GM12878 (cell line): ENCODE results near the gene TOP2B. TPM values are rescaled to one million over a fixed set of nuclear protein-coding genes. Genes with fewer than 3 reads are reported as not detected.

ENCODE experiments used
- ATAC-seq: fragments of 200-7000 bp; cut with Tn5 transposase; 3 replicates; pipeline ENCODE4 v1.9.1; 2020; ENCODE audit warnings: mild to moderate bottlenecking, moderate library complexity
- BruUV-seq: library from RNA; stranded (reverse); fragments of 400-500 nt; replicated peaks from 2 replicates; lab custom pipeline; 2021; lab: Mats Ljungman, UMichigan
- CTCF ChIA-PET: fragments of 300-600 bp; sonication (Branson Sonifier 250); formaldehyde crosslinking; extraction: SDS; loops from one replicate; lab custom pipeline; 2021; ENCODE audit warnings: inconsistent platforms; lab: Yijun Ruan, JAX
- POLR2A ChIA-PET: fragments of 350-600 bp; formaldehyde crosslinking; extraction: SDS; loops from one replicate; lab custom pipeline; 2021; ENCODE audit warnings: inconsistent platforms; lab: Charles Lee
- RAD21 ChIA-PET: fragments of 300-600 bp; sonication (Branson Sonifier 250); formaldehyde crosslinking; loops from one replicate; lab custom pipeline; 2023; ENCODE audit warnings: antibody characterized with exemption; ENCODE audit not compliant: unreplicated experiment; lab: Charles Lee
- SMC1A ChIA-PET: fragments of 300-600 bp; sonication (Branson Sonifier 250); formaldehyde crosslinking; loops from one replicate; lab custom pipeline; 2023; ENCODE audit not compliant: unreplicated experiment, uncharacterized antibody; lab: Charles Lee
- DNase-seq: peaks from one replicate; pipeline ENCODE4 v3.0.0-alpha.2; 2011; ENCODE audit warnings: low read depth, low spot score
- FAIRE-seq: peaks from 3 replicates; lab custom pipeline; 2011; peaks lifted over from hg19 to GRCh38; lab: Jason Lieb, UNC
- H2AFZ ChIP-seq: 2 replicates; pipeline ENCODE4 v1.6.0; 2011; ENCODE audit warnings: low read depth, low read length, control low read depth; ENCODE audit not compliant: control insufficient read depth
- H3K27ac ChIP-seq: 2 replicates; pipeline ENCODE4 v1.5.1; 2011; ENCODE audit warnings: control low read depth; ENCODE audit not compliant: control insufficient read depth, insufficient read depth
- H3K27me3 ChIP-seq, 2 experiments: replicated peaks in 1 of 2; 2 replicates each; pipeline versions ENCODE4 v1.6.0 to v1.6.1; 2011; ENCODE audit warnings: low read length in 1 of 2; ENCODE audit not compliant: control insufficient read depth in 2 of 2, insufficient read depth in 2 of 2
- H3K36me3 ChIP-seq, 2 experiments: 2 replicates each; pipeline ENCODE4 v1.5.1; 2011; ENCODE audit warnings: low read length in 1 of 2; ENCODE audit not compliant: control insufficient read depth in 2 of 2, insufficient read depth in 2 of 2
- H3K4me1 ChIP-seq: 2 replicates; pipeline ENCODE4 v1.6.1; 2011; ENCODE audit warnings: mild to moderate bottlenecking, low read length, moderate library complexity, mixed read lengths; ENCODE audit not compliant: control insufficient read depth, insufficient read depth
- H3K4me2 ChIP-seq: 2 replicates; pipeline ENCODE4 v1.6.0; 2011; ENCODE audit warnings: control low read depth; ENCODE audit not compliant: control insufficient read depth, insufficient read depth
- H3K4me3 ChIP-seq: fragments of 200-600 bp; sonication (generic); 2 replicates; pipeline ENCODE4 v1.5.1; 2016
- H3K79me2 ChIP-seq: 2 replicates; pipeline ENCODE4 v1.6.0; 2011; ENCODE audit warnings: low read length; ENCODE audit not compliant: control insufficient read depth, insufficient read depth
- H3K9ac ChIP-seq: 2 replicates; pipeline ENCODE4 v1.8.0; 2011; ENCODE audit warnings: low read length, control low read depth, mixed read lengths; ENCODE audit not compliant: control insufficient read depth, insufficient read depth
- H3K9me3 ChIP-seq: replicated peaks from 3 replicates; pipeline ENCODE4 v1.5.1; 2011; ENCODE audit warnings: mild to moderate bottlenecking, low read length; ENCODE audit not compliant: control insufficient read depth, insufficient read depth
- H4K20me1 ChIP-seq: 2 replicates; pipeline ENCODE4 v1.6.0; 2011; ENCODE audit not compliant: control insufficient read depth, insufficient read depth
- CHD2 ChIP-seq: IDR thresholded peaks from 2 replicates; pipeline ENCODE4 v1.6.1; 2011; ENCODE audit warnings: low read depth, low read length, improper control_type of control experiment, borderline replicate concordance
- FOXK2 ChIP-seq: fragments of 450-650 bp; IDR thresholded peaks from 2 replicates; pipeline ENCODE4 v1.6.1; 2017; ENCODE audit warnings: mild to moderate bottlenecking, moderate library complexity
- HCFC1 ChIP-seq: fragments of 150-350 bp; IDR thresholded peaks from 2 replicates; pipeline ENCODE4 v1.6.1; 2014; ENCODE audit warnings: low read length
- SUZ12 ChIP-seq: fragments of 200-600 bp; sonication (generic); IDR thresholded peaks from one replicate; pipeline ENCODE4 v1.6.1; 2018; ENCODE audit warnings: antibody characterized with exemption, mild to moderate bottlenecking; ENCODE audit not compliant: unreplicated experiment
- WRNIP1 ChIP-seq: IDR thresholded peaks from 2 replicates; pipeline ENCODE4 v1.6.1; 2011; ENCODE audit warnings: low read depth, low read length, improper control_type of control experiment, borderline replicate concordance
- WGBS: methylation state at CpG from one replicate; pipeline ENCODE4 v1.1.6; 2016; ENCODE audit warnings: low lambda C conversion rate; ENCODE audit not compliant: insufficient replicate concordance, insufficient coverage; ENCODE audit errors: missing lambda C conversion rate; 5-methylcytosine and 5-hydroxymethylcytosine counted together
- in situ Hi-C: fragments of 300-500 bp; cut with MboI; formaldehyde crosslinking; loops from 9 replicates; pipeline ENCODE4 v1.14.3; 2018; ENCODE audit warnings: mixed read lengths
- intact Hi-C: fragments of 100-400 bp; cut with micrococcal nuclease; formaldehyde crosslinking; loops from one replicate; pipeline ENCODE4 v1.14.2; 2022; ENCODE audit not compliant: unreplicated experiment
- polyA plus RNA-seq, 11 experiments: library from polyadenylated mRNA; depleted of rRNA in 4 of 11; unstranded in 6 of 11; stranded (reverse) in 5 of 11; fragments of >200 nt; fragmentation: Nextera tagmentation in 4 of 11; fragmentation: Illumina TruSeq in 1 of 11; extraction: Ambion mirVana in 4 of 11; extraction: Trizol in 1 of 11; gene quantifications; 1 replicate in 1 of 11; 2 replicates in 10 of 11; pipeline versions ENCODE4 v1.2.1 to v1.2.3, GENCODE V29; 2011 to 2016; ENCODE audit warnings: inconsistent platforms in 2 of 11, missing spikeins in 2 of 11, low read depth in 1 of 11
- total RNA-seq, 4 experiments: library from RNA; depleted of rRNA in 3 of 4; stranded (reverse); fragments of >200 nt in 3 of 4; fragmentation: Illumina TruSeq in 1 of 4; extraction: Trizol in 1 of 4; gene quantifications; 2 replicates each; pipeline versions ENCODE4 v1.2.1 to v1.2.3, GENCODE V29; 2013 to 2021
- TF ChIP-seq, protein P1 (sequence below): fragments of 450-650 bp; IDR thresholded peaks from 2 replicates; pipeline ENCODE4 v1.6.1; 2014; ENCODE audit warnings: mild to moderate bottlenecking
- TF ChIP-seq, protein P2 (sequence below): fragments of 450-650 bp; IDR thresholded peaks from 2 replicates; pipeline ENCODE4 v1.6.1; 2017; ENCODE audit warnings: mild to moderate bottlenecking, moderate library complexity
- TF ChIP-seq, protein P3 (sequence below): fragments of 450-650 bp; formaldehyde crosslinking; IDR thresholded peaks from 2 replicates; pipeline ENCODE4 v1.4.0; 2022; ENCODE audit warnings: mild to moderate bottlenecking, moderate library complexity

TOP2B gene
- total and polyA plus RNA-seq, 10 of the 15 experiments (the other 5 are each of a cell fraction or from before 2014, with no cell fraction given): 28.6 to 134 (median 83.4) TPM

DNA sequence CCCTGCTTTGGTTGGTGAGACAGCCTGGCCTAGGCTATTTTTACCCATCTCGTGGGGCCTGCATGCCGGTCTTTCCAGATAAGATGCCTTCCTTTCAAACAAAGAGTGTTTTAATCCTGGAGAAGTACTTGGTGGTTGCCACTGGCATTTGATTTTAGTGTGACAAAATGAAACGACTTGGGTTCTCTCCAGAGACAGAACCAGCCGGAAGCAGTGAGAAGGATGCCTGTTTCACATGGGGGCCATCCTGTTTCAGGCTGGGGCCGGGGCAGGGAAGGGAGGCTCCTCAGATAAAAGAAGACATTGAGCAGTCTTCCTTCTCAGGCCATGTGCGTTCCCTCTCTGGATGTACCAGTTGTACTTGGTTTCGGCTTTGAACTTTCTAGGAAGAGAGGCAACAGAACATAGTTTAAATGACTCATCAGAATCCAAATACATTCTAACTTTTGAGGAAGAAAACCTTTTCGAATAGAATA is 74.9 kb downstream of the TOP2B start:
- SMC1A ChIA-PET: no interaction called here

More for the DNA sequence above, 74.9 kb downstream of the TOP2B start:
- in situ Hi-C loops: loop anchor here (10.0 kb wide), 1 partner anchor 815 kb away; no protein-coding TSS in a partner anchor
- RAD21 ChIA-PET: no interaction called here
- Histone ChIP-seq H3K4me2 (no peak overlapping the region), H3K27me3 (no peaks in the 10 kb centered on the region), H4K20me1 (no peaks in the 10 kb centered on the region), H2AFZ (no peak overlapping the region), H3K9ac (no peak overlapping the region), H3K4me3 (no peak overlapping the region), H3K27ac (no peak overlapping the region), H3K79me2 (no peaks in the 10 kb centered on the region), H3K9me3 (no peaks in the 10 kb centered on the region; the same call in 2 of the 3 replicates), H3K36me3 (no peaks in the 10 kb centered on the region), H3K4me1 (no peaks in the 10 kb centered on the region)
- DNase-seq: no peak
- no TSS peak for BruUV-seq
- no peak for FAIRE-seq
- TF ChIP-seq, protein P1, sequence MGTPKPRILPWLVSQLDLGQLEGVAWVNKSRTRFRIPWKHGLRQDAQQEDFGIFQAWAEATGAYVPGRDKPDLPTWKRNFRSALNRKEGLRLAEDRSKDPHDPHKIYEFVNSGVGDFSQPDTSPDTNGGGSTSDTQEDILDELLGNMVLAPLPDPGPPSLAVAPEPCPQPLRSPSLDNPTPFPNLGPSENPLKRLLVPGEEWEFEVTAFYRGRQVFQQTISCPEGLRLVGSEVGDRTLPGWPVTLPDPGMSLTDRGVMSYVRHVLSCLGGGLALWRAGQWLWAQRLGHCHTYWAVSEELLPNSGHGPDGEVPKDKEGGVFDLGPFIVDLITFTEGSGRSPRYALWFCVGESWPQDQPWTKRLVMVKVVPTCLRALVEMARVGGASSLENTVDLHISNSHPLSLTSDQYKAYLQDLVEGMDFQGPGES: no peak
- TF ChIP-seq, protein P2, sequence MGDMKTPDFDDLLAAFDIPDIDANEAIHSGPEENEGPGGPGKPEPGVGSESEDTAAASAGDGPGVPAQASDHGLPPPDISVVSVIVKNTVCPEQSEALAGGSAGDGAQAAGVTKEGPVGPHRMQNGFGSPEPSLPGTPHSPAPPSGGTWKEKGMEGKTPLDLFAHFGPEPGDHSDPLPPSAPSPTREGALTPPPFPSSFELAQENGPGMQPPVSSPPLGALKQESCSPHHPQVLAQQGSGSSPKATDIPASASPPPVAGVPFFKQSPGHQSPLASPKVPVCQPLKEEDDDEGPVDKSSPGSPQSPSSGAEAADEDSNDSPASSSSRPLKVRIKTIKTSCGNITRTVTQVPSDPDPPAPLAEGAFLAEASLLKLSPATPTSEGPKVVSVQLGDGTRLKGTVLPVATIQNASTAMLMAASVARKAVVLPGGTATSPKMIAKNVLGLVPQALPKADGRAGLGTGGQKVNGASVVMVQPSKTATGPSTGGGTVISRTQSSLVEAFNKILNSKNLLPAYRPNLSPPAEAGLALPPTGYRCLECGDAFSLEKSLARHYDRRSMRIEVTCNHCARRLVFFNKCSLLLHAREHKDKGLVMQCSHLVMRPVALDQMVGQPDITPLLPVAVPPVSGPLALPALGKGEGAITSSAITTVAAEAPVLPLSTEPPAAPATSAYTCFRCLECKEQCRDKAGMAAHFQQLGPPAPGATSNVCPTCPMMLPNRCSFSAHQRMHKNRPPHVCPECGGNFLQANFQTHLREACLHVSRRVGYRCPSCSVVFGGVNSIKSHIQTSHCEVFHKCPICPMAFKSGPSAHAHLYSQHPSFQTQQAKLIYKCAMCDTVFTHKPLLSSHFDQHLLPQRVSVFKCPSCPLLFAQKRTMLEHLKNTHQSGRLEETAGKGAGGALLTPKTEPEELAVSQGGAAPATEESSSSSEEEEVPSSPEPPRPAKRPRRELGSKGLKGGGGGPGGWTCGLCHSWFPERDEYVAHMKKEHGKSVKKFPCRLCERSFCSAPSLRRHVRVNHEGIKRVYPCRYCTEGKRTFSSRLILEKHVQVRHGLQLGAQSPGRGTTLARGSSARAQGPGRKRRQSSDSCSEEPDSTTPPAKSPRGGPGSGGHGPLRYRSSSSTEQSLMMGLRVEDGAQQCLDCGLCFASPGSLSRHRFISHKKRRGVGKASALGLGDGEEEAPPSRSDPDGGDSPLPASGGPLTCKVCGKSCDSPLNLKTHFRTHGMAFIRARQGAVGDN: no peak
- TF ChIP-seq CHD2 (no peak), HCFC1 (no peak), SUZ12 (no peak), FOXK2 (no peak), WRNIP1 (no peak)
- TF ChIP-seq, protein P3, sequence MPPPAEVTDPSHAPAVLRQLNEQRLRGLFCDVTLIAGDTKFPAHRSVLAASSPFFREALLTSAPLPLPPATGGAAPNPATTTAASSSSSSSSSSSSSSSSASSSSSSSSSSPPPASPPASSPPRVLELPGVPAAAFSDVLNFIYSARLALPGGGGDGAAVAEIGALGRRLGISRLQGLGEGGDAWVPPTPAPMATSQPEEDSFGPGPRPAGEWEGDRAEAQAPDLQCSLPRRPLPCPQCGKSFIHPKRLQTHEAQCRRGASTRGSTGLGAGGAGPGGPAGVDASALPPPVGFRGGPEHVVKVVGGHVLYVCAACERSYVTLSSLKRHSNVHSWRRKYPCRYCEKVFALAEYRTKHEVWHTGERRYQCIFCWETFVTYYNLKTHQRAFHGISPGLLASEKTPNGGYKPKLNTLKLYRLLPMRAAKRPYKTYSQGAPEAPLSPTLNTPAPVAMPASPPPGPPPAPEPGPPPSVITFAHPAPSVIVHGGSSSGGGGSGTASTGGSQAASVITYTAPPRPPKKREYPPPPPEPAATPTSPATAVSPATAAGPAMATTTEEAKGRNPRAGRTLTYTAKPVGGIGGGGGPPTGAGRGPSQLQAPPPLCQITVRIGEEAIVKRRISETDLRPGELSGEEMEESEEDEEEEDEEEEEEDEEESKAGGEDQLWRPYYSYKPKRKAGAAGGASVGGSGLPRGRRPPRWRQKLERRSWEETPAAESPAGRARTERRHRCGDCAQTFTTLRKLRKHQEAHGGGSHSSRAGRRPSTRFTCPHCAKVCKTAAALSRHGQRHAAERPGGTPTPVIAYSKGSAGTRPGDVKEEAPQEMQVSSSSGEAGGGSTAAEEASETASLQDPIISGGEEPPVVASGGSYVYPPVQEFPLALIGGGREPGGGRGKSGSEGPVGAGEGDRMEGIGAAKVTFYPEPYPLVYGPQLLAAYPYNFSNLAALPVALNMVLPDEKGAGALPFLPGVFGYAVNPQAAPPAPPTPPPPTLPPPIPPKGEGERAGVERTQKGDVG (CRISPR knock-in tag): no peak
- POLR2A ChIA-PET: no interaction called here
- intact Hi-C loops: loop anchor here (5.0 to 10.0 kb wide), 2 partner anchors 818 to 905 kb away; no protein-coding TSS in a partner anchor
- CTCF ChIA-PET: interaction anchor here (1.3 kb wide), 2 partner anchors 57 to 148 kb away, joined by 3 read pairs; no protein-coding TSS in a partner anchor
- no peak for ATAC-seq
- WGBS: 49% methylated on average over 8 of the region's 8 CpGs
